ENCODE results near the gene ANO7.

The ANO7 gene

GRCh38 chr2:241163601-241164118 is 24.8 kb upstream of the ANO7 start:
- Histone ChIP-seq H3K36me3 (peaks cover 97% of the 10 kb centered on the region), H3K27ac (no peak overlapping the region), H3K27me3 (no peaks in the 10 kb centered on the region), H3K4me1 (ENCODE audit: control insufficient read depth in 1 of 2, insufficient read depth in 1 of 2, low read depth in 1 of 2, low read length in 1 of 2) (no peaks in the 10 kb centered on the region), H3K9me3 (no peaks in the 10 kb centered on the region), H3K4me3 (ENCODE audit: low read depth in 1 of 2, low read length in 1 of 2) (no peak overlapping the region)
- no peak for TF ChIP-seq CTCF (IDR thresholded peaks at IDR 0.05)

- no peaks in the 10 kb centered on the region for H3K4me1 ChIP-seq (ENCODE audit: control insufficient read depth in 1 of 2, insufficient read depth in 1 of 2, low read depth in 1 of 2, low read length in 1 of 2)
- H3K36me3 ChIP-seq, result peaks cover 83% of the 10 kb centered on the region
- peaks cover 8% of the 10 kb centered on the region for H3K9me3 ChIP-seq
- H3K4me3 ChIP-seq (ENCODE audit: low read depth in 1 of 2, low read length in 1 of 2), result no peak overlapping the region
- no peak overlapping the region for H3K27ac ChIP-seq
- TF ChIP-seq CTCF (IDR thresholded peaks at IDR 0.05), result no peak
- H3K27me3 ChIP-seq, result no peaks in the 10 kb centered on the region
These were observed 20.1 kb upstream of the ANO7 start for GRCh38 chr2:241168366-241168765.

GRCh38 chr2:241173557-241173956 is 14.9 kb upstream of the ANO7 start:
- no peak overlapping the region for H3K27ac ChIP-seq
- H3K4me1 ChIP-seq (ENCODE audit: control insufficient read depth in 1 of 2, insufficient read depth in 1 of 2, low read depth in 1 of 2, low read length in 1 of 2), result no peaks in the 10 kb centered on the region
- TF ChIP-seq CTCF (IDR thresholded peaks at IDR 0.05), result no peak
- peaks cover 8% of the 10 kb centered on the region for H3K9me3 ChIP-seq
- no peaks in the 10 kb centered on the region for H3K27me3 ChIP-seq
- peaks cover 70% of the 10 kb centered on the region for H3K36me3 ChIP-seq
- H3K4me3 ChIP-seq (ENCODE audit: low read depth in 1 of 2, low read length in 1 of 2), result no peak overlapping the region

GRCh38 chr2:241177526-241178334 is 10.7 kb upstream of the ANO7 start:
- no peak for TF ChIP-seq CTCF (IDR thresholded peaks at IDR 0.05)
- no peaks in the 10 kb centered on the region for H3K4me1 ChIP-seq (ENCODE audit: control insufficient read depth in 1 of 2, insufficient read depth in 1 of 2, low read depth in 1 of 2, low read length in 1 of 2)
- no peak overlapping the region for H3K4me3 ChIP-seq (ENCODE audit: low read depth in 1 of 2, low read length in 1 of 2)
- H3K27me3 ChIP-seq, result no peaks in the 10 kb centered on the region
- H3K36me3 ChIP-seq, result peaks cover 70% of the 10 kb centered on the region
- H3K27ac ChIP-seq, result no peak overlapping the region
- H3K9me3 ChIP-seq, result no peaks in the 10 kb centered on the region

GRCh38 chr2:241178961-241179360 is 9.5 kb upstream of the ANO7 start:
- Histone ChIP-seq H3K27me3 (no peaks in the 10 kb centered on the region), H3K27ac (no peak overlapping the region), H3K4me1 (ENCODE audit: control insufficient read depth in 1 of 2, insufficient read depth in 1 of 2, low read depth in 1 of 2, low read length in 1 of 2) (no peaks in the 10 kb centered on the region), H3K36me3 (peaks cover 82% of the 10 kb centered on the region), H3K9me3 (no peaks in the 10 kb centered on the region), H3K4me3 (ENCODE audit: low read depth in 1 of 2, low read length in 1 of 2) (no peak overlapping the region)
- no peak for TF ChIP-seq CTCF (IDR thresholded peaks at IDR 0.05)
